H1 (cell line): ENCODE results near the gene KCTD16. TPM values are rescaled to one million over a fixed set of nuclear protein-coding genes. Genes with fewer than 3 reads are reported as not detected.

Source experiments
- CTCF ChIA-PET: fragments of 300-600 bp; sonication (Branson Sonifier 250); formaldehyde crosslinking; loops from one replicate; lab custom pipeline; 2021; ENCODE audit not compliant: partially characterized antibody; lab: Charles Lee
- POLR2A ChIA-PET: fragments of 300-600 bp; sonication (Branson Sonifier 250); formaldehyde crosslinking; loops from one replicate; lab custom pipeline; 2021; ENCODE audit warnings: inconsistent platforms; ENCODE audit not compliant: partially characterized antibody; lab: Charles Lee
- DNase-seq, 2 experiments: peaks; one replicate each; pipeline versions ENCODE4 v3.0.0 to v3.0.0-alpha.2; 2010 to 2022; ENCODE audit warnings: low spot score in 2 of 2, low read depth in 1 of 2, mixed read lengths in 1 of 2
- FAIRE-seq: peaks from 2 replicates; lab custom pipeline; 2011; peaks lifted over from hg19 to GRCh38; lab: Jason Lieb, UNC
- H2AFZ ChIP-seq: 2 replicates; pipeline ENCODE4 v1.8.1; 2012; ENCODE audit warnings: low read length, inconsistent platforms
- H2AK5ac ChIP-seq: 2 replicates; pipeline ENCODE4 v1.6.1; 2013; ENCODE audit warnings: low read depth, low read length
- H2BK120ac ChIP-seq: replicated peaks from 2 replicates; pipeline ENCODE3; 2013; ENCODE audit warnings: low read depth, low read length, inconsistent platforms
- H2BK12ac ChIP-seq: 2 replicates; pipeline ENCODE4 v1.6.1; 2013; ENCODE audit warnings: low read depth, low read length
- H2BK15ac ChIP-seq: 2 replicates; pipeline ENCODE4 v1.6.1; 2013; ENCODE audit warnings: low read length
- H2BK20ac ChIP-seq: 2 replicates; pipeline ENCODE4 v1.6.1; 2013; ENCODE audit warnings: low read length
- H2BK5ac ChIP-seq: 2 replicates; pipeline ENCODE4 v1.6.1; 2013; ENCODE audit warnings: low read depth, low read length
- H3K14ac ChIP-seq: 2 replicates; pipeline ENCODE4 v1.6.1; 2013; ENCODE audit warnings: inconsistent platforms; ENCODE audit not compliant: insufficient read length
- H3K18ac ChIP-seq: 2 replicates; pipeline ENCODE4 v1.6.1; 2013; ENCODE audit warnings: low read length; ENCODE audit errors: extremely low read depth
- H3K23ac ChIP-seq: 2 replicates; pipeline ENCODE4 v1.6.1; 2013; ENCODE audit warnings: inconsistent platforms; ENCODE audit not compliant: insufficient read length
- H3K23me2 ChIP-seq: 2 replicates; pipeline ENCODE4 v1.6.1; 2013; ENCODE audit warnings: low read depth, low read length
- H3K27ac ChIP-seq: 2 replicates; pipeline ENCODE4 v1.6.1; 2011; ENCODE audit warnings: low read depth, low read length, inconsistent platforms
- H3K27me3 ChIP-seq, 4 experiments: replicated peaks in 1 of 4; 1 replicate in 1 of 4; 2 replicates in 3 of 4; pipeline versions ENCODE4 v1.6.1 to v1.8.1; 2011 to 2013; ENCODE audit warnings: low read length in 3 of 4, mild to moderate bottlenecking in 3 of 4, inconsistent platforms in 2 of 4, mixed read lengths in 2 of 4, moderate library complexity in 1 of 4; ENCODE audit not compliant: control insufficient read depth in 3 of 4, insufficient read depth in 3 of 4; ENCODE audit errors: extremely low read depth in 1 of 4
- H3K36me3 ChIP-seq, 4 experiments: 2 replicates each; pipeline versions ENCODE4 v1.6.1 to v1.8.1; 2011 to 2013; ENCODE audit warnings: mild to moderate bottlenecking in 4 of 4, low read length in 3 of 4, moderate library complexity in 2 of 4, control low read depth in 1 of 4, inconsistent platforms in 1 of 4; ENCODE audit not compliant: insufficient read depth in 4 of 4, control insufficient read depth in 2 of 4
- H3K4ac ChIP-seq: replicated peaks from 2 replicates; pipeline ENCODE3; 2013; ENCODE audit warnings: low read length, low read depth, mixed read lengths, inconsistent platforms; ENCODE audit not compliant: insufficient read length
- H3K4me1 ChIP-seq, 4 experiments: replicated peaks in 1 of 4; 1 replicate in 1 of 4; 2 replicates in 3 of 4; pipeline versions ENCODE4 v1.6.1 to v1.8.1; 2011 to 2013; ENCODE audit warnings: low read length in 3 of 4, inconsistent platforms in 2 of 4, mixed read lengths in 1 of 4; ENCODE audit not compliant: insufficient read depth in 4 of 4, control insufficient read depth in 3 of 4
- H3K4me2 ChIP-seq, 2 experiments: 2 replicates each; pipeline versions ENCODE4 v1.6.1 to v1.8.1; 2011 to 2013; ENCODE audit warnings: low read depth in 2 of 2, low read length in 2 of 2, control low read depth in 1 of 2, inconsistent platforms in 1 of 2, mild to moderate bottlenecking in 1 of 2; ENCODE audit not compliant: insufficient read depth in 1 of 2
- H3K4me3 ChIP-seq, 4 experiments: fragments of 200-600, 300-600 bp in 1 of 4; sonication (generic), shearing (Covaris generic), sonication (Bioruptor Twin) in 1 of 4; 2 replicates each; pipeline versions ENCODE4 v1.5.1 to v1.8.1; 2011 to 2016; ENCODE audit warnings: low read length in 4 of 4, low read depth in 3 of 4, control low read depth in 2 of 4, inconsistent platforms in 2 of 4, mild to moderate bottlenecking in 2 of 4, mixed read lengths in 1 of 4, moderate library complexity in 1 of 4; ENCODE audit not compliant: insufficient read depth in 2 of 4; ENCODE audit errors: extremely low read depth in 1 of 4
- H3K56ac ChIP-seq: replicated peaks from 2 replicates; pipeline ENCODE3; 2013; ENCODE audit warnings: low read depth, mild to moderate bottlenecking, mixed read lengths, low read length, inconsistent platforms; ENCODE audit not compliant: insufficient read length
- H3K79me1 ChIP-seq: 2 replicates; pipeline ENCODE4 v1.6.1; 2013; ENCODE audit warnings: low read depth, low read length, control low read depth
- H3K79me2 ChIP-seq, 2 experiments: 2 replicates each; pipeline versions ENCODE4 v1.6.1 to v1.8.1; 2012 to 2013; ENCODE audit warnings: low read length in 2 of 2, mild to moderate bottlenecking in 2 of 2, inconsistent platforms in 1 of 2; ENCODE audit not compliant: insufficient read depth in 2 of 2, control insufficient read depth in 1 of 2
- H3K9ac ChIP-seq, 4 experiments: replicated peaks in 1 of 4; 1 replicate in 1 of 4; 2 replicates in 3 of 4; pipeline versions ENCODE4 v1.6.1 to v1.8.1; 2011 to 2013; ENCODE audit warnings: low read depth in 3 of 4, low read length in 3 of 4, control low read depth in 2 of 4, mild to moderate bottlenecking in 2 of 4, moderate library complexity in 2 of 4, inconsistent platforms in 1 of 4; ENCODE audit errors: extremely low read depth in 1 of 4
- H3K9me3 ChIP-seq, 2 experiments: 2 replicates each; pipeline versions ENCODE4 v1.6.1 to v1.8.1; 2012 to 2013; ENCODE audit warnings: mild to moderate bottlenecking in 2 of 2, moderate library complexity in 2 of 2, control low read depth in 1 of 2, inconsistent platforms in 1 of 2, low read depth in 1 of 2, low read length in 1 of 2, mixed read lengths in 1 of 2; ENCODE audit not compliant: insufficient read depth in 2 of 2
- H4K20me1 ChIP-seq, 2 experiments: replicated peaks in 1 of 2; 2 replicates each; pipeline versions ENCODE3 to v1.8.1; 2011 to 2013; ENCODE audit warnings: inconsistent platforms in 2 of 2, low read length in 2 of 2, mild to moderate bottlenecking in 1 of 2; ENCODE audit not compliant: insufficient read depth in 2 of 2, control insufficient read depth in 1 of 2
- H4K5ac ChIP-seq: 2 replicates; pipeline ENCODE4 v1.6.1; 2013; ENCODE audit warnings: low read length, low read depth, mixed read lengths, inconsistent platforms; ENCODE audit not compliant: insufficient read length
- H4K8ac ChIP-seq: 2 replicates; pipeline ENCODE4 v1.8.0; 2013; ENCODE audit warnings: mild to moderate bottlenecking, moderate library complexity, low read length, inconsistent platforms; ENCODE audit not compliant: insufficient read depth; ENCODE audit errors: extremely low read depth
- H4K91ac ChIP-seq: replicated peaks from 2 replicates; pipeline ENCODE3; 2013; ENCODE audit warnings: low read length, mixed read lengths, inconsistent platforms; ENCODE audit not compliant: insufficient read length
- BCL11A ChIP-seq, 2 experiments: IDR thresholded peaks; one replicate each; pipeline ENCODE4 v1.6.1; 2011; ENCODE audit warnings: low read depth in 2 of 2, low read length in 2 of 2, mild to moderate bottlenecking in 2 of 2
- JUND ChIP-seq: IDR thresholded peaks from 2 replicates; pipeline ENCODE4 v1.6.1; 2011; ENCODE audit warnings: mild to moderate bottlenecking, improper control_type of control experiment, low read length
- RBBP5 ChIP-seq: IDR thresholded peaks from 2 replicates; pipeline ENCODE4 v1.7.1; 2012; ENCODE audit warnings: low read depth, mild to moderate bottlenecking, inconsistent platforms, low read length, moderate library complexity, borderline replicate concordance
- RNF2 ChIP-seq: fragments of 200-900, 300-1000 bp; sonication (generic); IDR thresholded peaks from 2 replicates; pipeline ENCODE4 v1.7.1; 2016; ENCODE audit warnings: borderline replicate concordance, low read depth, mild to moderate bottlenecking, antibody characterized with exemption, low read length; ENCODE audit not compliant: poor library complexity, severe bottlenecking; ENCODE audit errors: missing control alignments
- SP2 ChIP-seq: IDR thresholded peaks from 2 replicates; pipeline ENCODE4 v1.6.1; 2012; ENCODE audit warnings: mild to moderate bottlenecking, low read length, inconsistent platforms
- SP4 ChIP-seq: IDR thresholded peaks from 2 replicates; pipeline ENCODE4 v1.6.1; 2012; ENCODE audit warnings: low read length, inconsistent platforms
- TBP ChIP-seq: IDR thresholded peaks from 2 replicates; pipeline ENCODE4 v1.6.1; 2011; ENCODE audit warnings: low read depth, low read length, improper control_type of control experiment
- WGBS, 2 experiments: shearing (Covaris generic) in 1 of 2; methylation state at CpG; one replicate each; pipeline versions ENCODE4 v1.1.6 to v1.1.7; 2013 to 2015; ENCODE audit warnings: low lambda C conversion rate in 2 of 2, mixed read lengths in 2 of 2, inconsistent platforms in 1 of 2, low coverage in 1 of 2, missing lambda C conversion rate in 1 of 2; ENCODE audit not compliant: insufficient replicate concordance in 2 of 2, insufficient coverage in 1 of 2, insufficient read length in 1 of 2; ENCODE audit errors: extremely low coverage in 1 of 2, missing lambda C conversion rate in 1 of 2; 5-methylcytosine and 5-hydroxymethylcytosine counted together
- polyA plus RNA-seq, 7 experiments: library from polyadenylated mRNA; depleted of rRNA in 3 of 7; stranded (reverse) in 5 of 7; unstranded in 2 of 7; fragments of >200 nt in 5 of 7; fragments of 200-250 nt in 2 of 7; gene quantifications; 1 replicate in 5 of 7; 2 replicates in 1 of 7; 4 replicates in 1 of 7; pipeline versions ENCODE4 v1.2.1 to v1.2.3, GENCODE V29; 2011 to 2013; ENCODE audit warnings: missing spikeins in 2 of 7, mixed read lengths in 2 of 7
- total RNA-seq: library from RNA; stranded (reverse); fragmentation: NEBNext Ultra II Directional; extraction: Animal tissue kit (Norgen Biotek cat#: 25700); gene quantifications from 2 replicates; pipeline ENCODE4 v1.2.1, GENCODE V29; 2021
- TF ChIP-seq, protein P1 (sequence below): IDR thresholded peaks from 2 replicates; pipeline ENCODE4 v1.6.1; 2012; ENCODE audit warnings: low read length, inconsistent platforms
- TF ChIP-seq, protein P2 (sequence below): IDR thresholded peaks from 2 replicates; pipeline ENCODE4 v1.6.1; 2011; ENCODE audit warnings: low read depth, mild to moderate bottlenecking, low read length; ENCODE audit not compliant: insufficient read depth

The KCTD16 gene
- total and polyA plus RNA-seq, 2 of the 8 experiments (the other 6 are each of a cell fraction or from before 2014, with no cell fraction given), result 0.03 to 0.24 TPM

DNA sequence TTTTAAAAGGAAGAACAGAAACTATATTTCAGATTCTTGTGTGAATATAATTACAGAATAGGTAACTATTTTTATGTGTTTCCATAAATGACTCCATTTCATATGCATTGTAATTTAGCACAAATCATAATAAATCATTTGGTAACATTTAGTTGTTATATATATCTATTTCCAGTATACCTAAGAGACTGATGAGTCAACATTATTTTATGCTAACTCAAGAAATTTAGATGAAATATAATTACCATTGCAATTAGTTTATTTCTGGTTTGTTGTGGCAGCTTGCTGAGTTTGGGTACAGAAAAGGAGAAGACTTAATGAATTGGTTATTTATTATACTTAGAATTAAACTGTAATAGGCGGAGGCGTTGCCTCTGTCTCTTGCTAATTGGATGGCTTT, 314.9 kb downstream of the KCTD16 start:
- H3K27me3 ChIP-seq, result no peaks in the 10 kb centered on the region
- no peak for FAIRE-seq
- H3K4me3 ChIP-seq, result no peak overlapping the region
- peaks cover 0 to 14% (median 10%) of the 10 kb centered on the region in 4 experiments; a peak in 5 of 7 replicates for H3K4me1 ChIP-seq
- POLR2A ChIA-PET, result no interaction called here
- H3K9ac ChIP-seq, result no peak overlapping the region
- no peak overlapping the region for H4K5ac ChIP-seq
- H2AFZ ChIP-seq, result no peak overlapping the region
- CTCF ChIA-PET, result interaction anchor here (1.4 to 4.5 kb wide), 4 partner anchors 11 to 753 kb away, joined by 4 to 23 read pairs (median 18); no protein-coding TSS in a partner anchor
- H3K56ac ChIP-seq, result no peak overlapping the region
- no peak overlapping the region for H3K23ac ChIP-seq
- no peak overlapping the region for H3K4ac ChIP-seq
- no peaks in the 10 kb centered on the region for H3K9me3 ChIP-seq
- H2BK20ac ChIP-seq, result no peak overlapping the region
- H3K79me1 ChIP-seq, result no peaks in the 10 kb centered on the region
- no peak overlapping the region for H4K91ac ChIP-seq
- DNase-seq, result no peak
- H3K79me2 ChIP-seq, result no peaks in the 10 kb centered on the region
- no peak overlapping the region for H2BK12ac ChIP-seq
- no peak overlapping the region for H2BK5ac ChIP-seq
- H4K8ac ChIP-seq, result no peak overlapping the region
- no peaks in the 10 kb centered on the region for H3K36me3 ChIP-seq
- WGBS, 2 experiments, result 100% methylated on average over 2 of the region's 2 CpGs; no CpG with 5 or more reads in 1 of the 2 experiments
- H3K23me2 ChIP-seq, result no peaks in the 10 kb centered on the region
- H4K20me1 ChIP-seq, result no peaks in the 10 kb centered on the region
- no peak overlapping the region for H3K14ac ChIP-seq
- H3K18ac ChIP-seq, result no peak overlapping the region
- no peak overlapping the region for H2BK15ac ChIP-seq
- no peak overlapping the region for H2AK5ac ChIP-seq
- no peak overlapping the region for H3K4me2 ChIP-seq
- no peak for TF ChIP-seq RNF2
- TF ChIP-seq, protein P1, sequence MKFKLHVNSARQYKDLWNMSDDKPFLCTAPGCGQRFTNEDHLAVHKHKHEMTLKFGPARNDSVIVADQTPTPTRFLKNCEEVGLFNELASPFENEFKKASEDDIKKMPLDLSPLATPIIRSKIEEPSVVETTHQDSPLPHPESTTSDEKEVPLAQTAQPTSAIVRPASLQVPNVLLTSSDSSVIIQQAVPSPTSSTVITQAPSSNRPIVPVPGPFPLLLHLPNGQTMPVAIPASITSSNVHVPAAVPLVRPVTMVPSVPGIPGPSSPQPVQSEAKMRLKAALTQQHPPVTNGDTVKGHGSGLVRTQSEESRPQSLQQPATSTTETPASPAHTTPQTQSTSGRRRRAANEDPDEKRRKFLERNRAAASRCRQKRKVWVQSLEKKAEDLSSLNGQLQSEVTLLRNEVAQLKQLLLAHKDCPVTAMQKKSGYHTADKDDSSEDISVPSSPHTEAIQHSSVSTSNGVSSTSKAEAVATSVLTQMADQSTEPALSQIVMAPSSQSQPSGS, result no peak
- TF ChIP-seq TBP, result no peak
- no peak for TF ChIP-seq SP2
- no peak for TF ChIP-seq BCL11A (IDR thresholded peaks at IDR 0.05; ENCODE audit: low read depth in 2 of 2, low read length in 2 of 2)
- TF ChIP-seq RBBP5, result no peak
- no peak for TF ChIP-seq JUND
- TF ChIP-seq SP4, result no peak
- TF ChIP-seq, protein P2, sequence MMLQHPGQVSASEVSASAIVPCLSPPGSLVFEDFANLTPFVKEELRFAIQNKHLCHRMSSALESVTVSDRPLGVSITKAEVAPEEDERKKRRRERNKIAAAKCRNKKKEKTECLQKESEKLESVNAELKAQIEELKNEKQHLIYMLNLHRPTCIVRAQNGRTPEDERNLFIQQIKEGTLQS, result no peak
- H3K27ac ChIP-seq, result no peak overlapping the region
- H2BK120ac ChIP-seq, result no peak overlapping the region
